ENCODE measurements around the gene SH3TC1.

GRCh38 chr4:8202108-8203051 is 3.3 kb downstream of the SH3TC1 start:
- no peak for TF ChIP-seq EZH2 (IDR thresholded peaks at IDR 0.05)
- TF ChIP-seq POLR2AphosphoS5 (IDR thresholded peaks at IDR 0.05; ENCODE audit: borderline replicate concordance, low read depth, low read length), result no peak
- no peak for TF ChIP-seq FOXP2 (optimal IDR thresholded peaks at IDR 0.05; ENCODE audit: control extremely low read depth, extremely low read length, insufficient read depth)
